ENCODE measurements around the gene FFAR4.

Gene FFAR4

DNA sequence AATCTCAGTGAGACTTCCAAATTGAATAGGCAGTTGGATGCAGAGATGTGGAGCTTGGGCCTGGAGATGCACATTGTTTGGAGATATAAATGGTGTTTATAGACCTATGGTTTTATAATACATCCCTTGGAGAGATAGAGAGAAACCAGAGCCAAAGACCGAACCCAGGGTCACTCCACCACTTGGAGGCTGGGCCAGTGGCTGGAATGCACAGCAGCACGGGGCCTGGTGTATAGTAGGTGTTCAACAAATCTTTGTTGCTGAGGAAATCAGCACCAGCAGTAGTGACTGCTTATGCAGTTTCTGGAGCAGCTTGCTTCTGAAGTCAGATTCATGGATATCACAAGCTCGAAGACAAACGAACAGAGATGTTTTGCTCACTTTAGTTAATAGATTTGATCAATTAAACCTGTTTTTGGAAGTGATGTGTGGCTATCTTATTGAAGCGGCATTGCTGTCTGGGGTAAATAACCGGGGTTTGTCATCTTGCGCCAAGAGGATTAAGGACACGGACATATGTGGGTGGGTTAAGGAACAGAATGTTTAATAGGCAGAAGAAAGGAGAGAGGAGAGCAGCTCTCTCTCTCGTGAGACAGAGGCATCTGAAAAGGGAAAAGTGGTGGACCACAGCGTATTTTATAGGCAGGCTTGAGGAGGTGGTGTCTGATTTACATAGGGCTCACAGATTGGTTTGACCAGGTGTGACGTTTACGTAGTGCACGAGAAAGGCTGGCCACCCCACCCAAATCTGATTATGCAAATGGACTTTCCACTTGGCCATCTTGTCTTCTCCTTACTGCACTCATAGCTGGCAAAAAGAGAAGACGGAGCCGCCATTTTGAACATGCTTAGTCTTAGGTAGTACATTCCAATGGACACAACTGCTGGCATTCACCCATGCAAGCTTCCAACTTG, 23.4 kb downstream of the FFAR4 start:
- TF ChIP-seq, protein P1, sequence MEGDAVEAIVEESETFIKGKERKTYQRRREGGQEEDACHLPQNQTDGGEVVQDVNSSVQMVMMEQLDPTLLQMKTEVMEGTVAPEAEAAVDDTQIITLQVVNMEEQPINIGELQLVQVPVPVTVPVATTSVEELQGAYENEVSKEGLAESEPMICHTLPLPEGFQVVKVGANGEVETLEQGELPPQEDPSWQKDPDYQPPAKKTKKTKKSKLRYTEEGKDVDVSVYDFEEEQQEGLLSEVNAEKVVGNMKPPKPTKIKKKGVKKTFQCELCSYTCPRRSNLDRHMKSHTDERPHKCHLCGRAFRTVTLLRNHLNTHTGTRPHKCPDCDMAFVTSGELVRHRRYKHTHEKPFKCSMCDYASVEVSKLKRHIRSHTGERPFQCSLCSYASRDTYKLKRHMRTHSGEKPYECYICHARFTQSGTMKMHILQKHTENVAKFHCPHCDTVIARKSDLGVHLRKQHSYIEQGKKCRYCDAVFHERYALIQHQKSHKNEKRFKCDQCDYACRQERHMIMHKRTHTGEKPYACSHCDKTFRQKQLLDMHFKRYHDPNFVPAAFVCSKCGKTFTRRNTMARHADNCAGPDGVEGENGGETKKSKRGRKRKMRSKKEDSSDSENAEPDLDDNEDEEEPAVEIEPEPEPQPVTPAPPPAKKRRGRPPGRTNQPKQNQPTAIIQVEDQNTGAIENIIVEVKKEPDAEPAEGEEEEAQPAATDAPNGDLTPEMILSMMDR (IDR thresholded peaks at IDR 0.05; ENCODE audit: poor library complexity, severe bottlenecking): no peak
- Histone ChIP-seq H3K4me1 (ENCODE audit: insufficient read depth, poor library complexity, severe bottlenecking) (no peaks in the 10 kb centered on the region), H3K27me3 (ENCODE audit: insufficient read depth, poor library complexity, severe bottlenecking) (no peaks in the 10 kb centered on the region), H3K36me3 (ENCODE audit: low read depth) (no peaks in the 10 kb centered on the region), H3K9me3 (ENCODE audit: severe bottlenecking) (no peaks in the 10 kb centered on the region), H3K27ac (ENCODE audit: poor library complexity, severe bottlenecking) (no peak overlapping the region), H3K4me3 (ENCODE audit: severe bottlenecking) (no peak overlapping the region)
- no peak for ATAC-seq (ENCODE audit: low read depth)
- no peak for DNase-seq (ENCODE audit: low spot score)

DNA sequence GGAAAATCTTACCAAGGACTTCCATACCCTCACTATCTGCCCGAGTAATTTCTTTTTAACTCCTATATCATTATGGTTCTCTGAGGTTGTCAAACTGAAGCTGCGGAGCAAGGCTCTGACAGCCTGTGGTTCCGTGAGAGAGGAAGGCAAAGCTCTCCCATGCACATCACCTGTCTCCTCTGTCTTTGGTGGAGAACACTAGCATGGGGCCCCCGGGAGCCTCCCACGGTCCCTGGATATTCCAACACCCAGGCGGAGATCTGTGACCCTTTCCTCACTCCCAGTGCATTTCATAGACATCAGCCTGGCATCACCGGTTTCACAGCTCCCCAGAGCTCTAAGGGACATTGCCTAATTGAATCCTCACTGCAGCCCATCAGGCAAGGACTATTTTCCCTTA, 24.2 kb downstream of the FFAR4 start:
- Histone ChIP-seq H3K27me3 (ENCODE audit: insufficient read depth, poor library complexity, severe bottlenecking) (no peaks in the 10 kb centered on the region), H3K9me3 (ENCODE audit: severe bottlenecking) (no peaks in the 10 kb centered on the region), H3K27ac (ENCODE audit: poor library complexity, severe bottlenecking) (no peak overlapping the region), H3K4me1 (ENCODE audit: insufficient read depth, poor library complexity, severe bottlenecking) (no peaks in the 10 kb centered on the region), H3K36me3 (ENCODE audit: low read depth) (no peaks in the 10 kb centered on the region), H3K4me3 (ENCODE audit: severe bottlenecking) (no peak overlapping the region)
- DNase-seq (ENCODE audit: low spot score) (no peak), ATAC-seq (ENCODE audit: low read depth) (no peak)
- TF ChIP-seq, protein P1 (IDR thresholded peaks at IDR 0.05; ENCODE audit: poor library complexity, severe bottlenecking): no peak

DNA sequence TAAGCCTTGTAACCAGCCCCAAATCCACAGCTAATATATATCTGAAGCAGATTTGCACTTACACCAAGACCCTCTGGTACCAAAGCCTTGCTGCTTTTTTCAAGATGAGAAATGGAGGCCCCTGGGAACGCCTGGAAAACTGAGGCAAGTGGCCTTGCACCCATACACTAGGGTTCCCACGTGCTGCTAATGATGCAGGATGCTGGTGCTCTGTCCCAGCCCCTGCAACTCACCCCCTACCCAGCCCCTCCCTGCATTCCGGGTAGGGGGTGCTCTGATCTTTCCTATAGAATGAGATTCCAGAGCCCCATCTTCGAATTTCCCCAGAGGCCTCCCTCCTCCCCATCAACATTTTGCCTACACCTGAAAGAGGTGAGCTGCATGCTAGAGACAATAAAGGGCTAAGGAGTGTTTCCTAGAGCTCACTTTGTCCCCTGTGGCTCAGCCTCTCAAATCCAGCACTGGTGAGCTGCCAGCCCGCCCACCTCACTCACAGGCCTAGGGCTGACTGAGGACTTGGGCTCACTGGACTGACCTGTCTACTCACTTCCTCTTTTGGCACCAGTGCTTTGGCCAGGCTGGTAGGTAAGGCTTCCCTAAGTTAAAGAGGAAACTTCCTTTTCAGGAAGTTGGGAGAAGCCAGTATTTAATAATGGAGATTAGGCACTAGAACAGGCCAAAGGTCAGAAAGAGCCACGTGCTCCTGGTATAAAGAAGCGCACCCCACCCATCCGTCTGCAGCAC, 24.8 kb downstream of the FFAR4 start:
- no peaks in the 10 kb centered on the region for H3K9me3 ChIP-seq (ENCODE audit: severe bottlenecking)
- H3K27ac ChIP-seq (ENCODE audit: poor library complexity, severe bottlenecking): no peak overlapping the region
- no peak for ATAC-seq (ENCODE audit: low read depth)
- no peaks in the 10 kb centered on the region for H3K36me3 ChIP-seq (ENCODE audit: low read depth)
- H3K27me3 ChIP-seq (ENCODE audit: insufficient read depth, poor library complexity, severe bottlenecking): no peaks in the 10 kb centered on the region
- DNase-seq (ENCODE audit: low spot score): no peak
- TF ChIP-seq, protein P1 (IDR thresholded peaks at IDR 0.05; ENCODE audit: poor library complexity, severe bottlenecking): no peak
- no peaks in the 10 kb centered on the region for H3K4me1 ChIP-seq (ENCODE audit: insufficient read depth, poor library complexity, severe bottlenecking)
- no peak overlapping the region for H3K4me3 ChIP-seq (ENCODE audit: severe bottlenecking)

DNA sequence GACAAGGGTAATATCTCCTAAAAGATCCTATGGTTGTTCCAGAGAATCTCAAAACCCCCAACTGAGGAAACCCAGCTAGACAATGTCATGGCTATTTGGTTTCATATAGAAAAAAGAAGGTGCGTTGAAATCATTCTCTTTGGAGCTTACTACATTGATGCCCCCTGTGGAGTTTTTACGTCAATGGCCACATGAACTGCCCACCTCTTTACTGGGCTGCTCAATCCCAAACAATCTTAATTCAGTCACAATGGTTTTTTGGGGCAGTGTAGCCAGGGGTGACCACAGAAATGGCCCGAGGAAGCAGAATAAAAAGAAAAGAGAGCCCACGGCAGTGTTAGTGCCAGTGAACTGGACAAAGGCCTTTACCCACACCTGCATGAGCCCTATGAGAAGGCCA, 26.8 kb downstream of the FFAR4 start:
- no peaks in the 10 kb centered on the region for H3K9me3 ChIP-seq (ENCODE audit: severe bottlenecking)
- no peak for ATAC-seq (ENCODE audit: low read depth)
- no peak overlapping the region for H3K27ac ChIP-seq (ENCODE audit: poor library complexity, severe bottlenecking)
- H3K4me1 ChIP-seq (ENCODE audit: insufficient read depth, poor library complexity, severe bottlenecking): no peaks in the 10 kb centered on the region
- no peak overlapping the region for H3K4me3 ChIP-seq (ENCODE audit: severe bottlenecking)
- DNase-seq (ENCODE audit: low spot score): no peak
- no peaks in the 10 kb centered on the region for H3K36me3 ChIP-seq (ENCODE audit: low read depth)
- TF ChIP-seq, protein P1 (IDR thresholded peaks at IDR 0.05; ENCODE audit: poor library complexity, severe bottlenecking): no peak
- no peaks in the 10 kb centered on the region for H3K27me3 ChIP-seq (ENCODE audit: insufficient read depth, poor library complexity, severe bottlenecking)
